GM23338 (cell line): ENCODE results near the gene MUL1. TPM values are rescaled to one million over a fixed set of nuclear protein-coding genes. Genes with fewer than 3 reads are reported as not detected.

Source experiments
- ATAC-seq: fragments of 200-7000 bp; cut with Tn5 transposase; 3 replicates; pipeline ENCODE4 v1.9.1; 2020
- DNase-seq: peaks from one replicate; pipeline ENCODE4 v3.0.0-alpha.2; 2015; ENCODE audit warnings: low spot score
- H2AFZ ChIP-seq: fragments of 200-600 bp; sonication (generic); 2 replicates; pipeline ENCODE4 v1.8.0; 2016; ENCODE audit warnings: antibody characterized with exemption, mild to moderate bottlenecking, moderate library complexity
- H3F3A ChIP-seq: fragments of 200-600 bp; sonication (generic); replicated peaks from 2 replicates; pipeline ENCODE4 v1.8.0; 2017; ENCODE audit warnings: antibody characterized with exemption, mixed run types, low read depth
- H3K27ac ChIP-seq: fragments of 200-600 bp; sonication (generic); 2 replicates; pipeline ENCODE4 v1.6.1; 2016; ENCODE audit warnings: low read depth
- H3K27me3 ChIP-seq: fragments of 200-600 bp; sonication (generic); 2 replicates; pipeline ENCODE4 v1.8.0; 2016; ENCODE audit warnings: mild to moderate bottlenecking, mixed run types, moderate library complexity; ENCODE audit not compliant: insufficient read depth
- H3K36me3 ChIP-seq: fragments of 200-600 bp; sonication (generic); 2 replicates; pipeline ENCODE4 v1.8.0; 2016; ENCODE audit warnings: mild to moderate bottlenecking; ENCODE audit not compliant: insufficient read depth
- H3K4me1 ChIP-seq: fragments of 200-600 bp; sonication (generic); 2 replicates; pipeline ENCODE4 v1.8.0; 2016; ENCODE audit warnings: mild to moderate bottlenecking, moderate library complexity; ENCODE audit not compliant: insufficient read depth
- H3K4me2 ChIP-seq: fragments of 200-600 bp; sonication (generic); 2 replicates; pipeline ENCODE4 v1.7.1; 2017; ENCODE audit warnings: mixed run types
- H3K4me3 ChIP-seq: fragments of 200-600 bp; sonication (generic); 2 replicates; pipeline ENCODE4 v1.6.1; 2016; ENCODE audit warnings: mixed run types
- H3K79me2 ChIP-seq: fragments of 200-600 bp; sonication (generic); replicated peaks from 2 replicates; pipeline ENCODE4 v1.8.0; 2017; ENCODE audit warnings: mild to moderate bottlenecking; ENCODE audit not compliant: insufficient read depth
- H3K9me2 ChIP-seq: fragments of 200-600 bp; sonication (generic); 2 replicates; pipeline ENCODE4 v1.8.0; 2017; ENCODE audit not compliant: insufficient read depth
- H4K20me1 ChIP-seq: fragments of 200-600 bp; sonication (generic); replicated peaks from 2 replicates; pipeline ENCODE4 v1.8.0; 2017; ENCODE audit warnings: mild to moderate bottlenecking; ENCODE audit not compliant: insufficient read depth
- H3K27ac Mint-ChIP-seq: 2 replicates; pipeline ENCODE4 v1.8.0; 2020; ENCODE audit warnings: inconsistent platforms, mild to moderate bottlenecking, moderate library complexity, mixed read lengths
- H3K27me3 Mint-ChIP-seq: 3 replicates; pipeline ENCODE4 v1.8.0; 2022; ENCODE audit warnings: low read depth, mild to moderate bottlenecking, moderate library complexity, mixed read lengths, inconsistent platforms; ENCODE audit not compliant: insufficient read depth, poor library complexity
- H3K36me3 Mint-ChIP-seq: 3 replicates; pipeline ENCODE4 v1.8.0; 2021; ENCODE audit warnings: low read depth, mild to moderate bottlenecking, inconsistent platforms, moderate library complexity, mixed read lengths
- H3K4me1 Mint-ChIP-seq: 3 replicates; pipeline ENCODE4 v1.8.0; 2020; ENCODE audit warnings: mild to moderate bottlenecking, inconsistent platforms, mixed read lengths
- H3K4me3 Mint-ChIP-seq: 3 replicates; pipeline ENCODE4 v1.8.0; 2021; ENCODE audit warnings: moderate library complexity, mild to moderate bottlenecking, inconsistent platforms, mixed read lengths
- H3K9me3 Mint-ChIP-seq: 3 replicates; pipeline ENCODE4 v1.8.0; 2020; ENCODE audit warnings: moderate library complexity, mild to moderate bottlenecking, inconsistent platforms, mixed read lengths
- CREB1 ChIP-seq: fragments of 250-450 bp; sonication (Bioruptor Pico); IDR thresholded peaks from 2 replicates; pipeline ENCODE4 v1.5.0; 2020; ENCODE audit warnings: low read depth, mild to moderate bottlenecking, moderate library complexity
- CTCF ChIP-seq, 2 experiments: fragments of 200-600 bp in 1 of 2; sonication (generic) in 1 of 2; conservative IDR thresholded peaks; 2 replicates each; pipeline versions ENCODE4 v1.5.1 to v1.6.1; 2016 to 2017; ENCODE audit warnings: antibody characterized with exemption in 2 of 2, low read depth in 2 of 2, mild to moderate bottlenecking in 2 of 2, moderate library complexity in 1 of 2
- ETS1 ChIP-seq: IDR thresholded peaks from 2 replicates; pipeline ENCODE4 v1.6.1; 2016; ENCODE audit warnings: antibody characterized with exemption
- EZH2 ChIP-seq: fragments of 200-600 bp; sonication (generic); IDR thresholded peaks from one replicate; pipeline ENCODE4 v1.8.0; 2017; ENCODE audit warnings: antibody characterized with exemption, mild to moderate bottlenecking, low read depth; ENCODE audit not compliant: unreplicated experiment
- EZH2phosphoT487 ChIP-seq: fragments of 200-600 bp; sonication (generic); IDR thresholded peaks from one replicate; pipeline ENCODE4 v1.8.1; 2018; ENCODE audit warnings: antibody characterized with exemption; ENCODE audit not compliant: unreplicated experiment
- JUNB ChIP-seq: IDR thresholded peaks from one replicate; pipeline ENCODE4 v1.6.1; 2016; ENCODE audit warnings: antibody characterized with exemption; ENCODE audit not compliant: unreplicated experiment
- NANOG ChIP-seq: IDR thresholded peaks from 2 replicates; pipeline ENCODE4 v1.6.1; 2016; ENCODE audit warnings: antibody characterized with exemption, borderline replicate concordance
- POLR2AphosphoS5 ChIP-seq: IDR thresholded peaks from 2 replicates; pipeline ENCODE4 v1.6.1; 2016; ENCODE audit warnings: antibody characterized with exemption, low read depth
- REST ChIP-seq: IDR thresholded peaks from one replicate; pipeline ENCODE4 v1.6.1; 2018; ENCODE audit warnings: antibody characterized with exemption; ENCODE audit not compliant: unreplicated experiment
- STAT1 ChIP-seq: IDR thresholded peaks from one replicate; pipeline ENCODE4 v1.6.1; 2016; ENCODE audit warnings: antibody characterized with exemption; ENCODE audit not compliant: unreplicated experiment
- ZNF114 ChIP-seq: fragments of 250-450 bp; sonication (Bioruptor Pico); IDR thresholded peaks from 2 replicates; pipeline ENCODE4 v1.5.0; 2020; ENCODE audit warnings: mild to moderate bottlenecking, moderate library complexity
- ZNF331 ChIP-seq: fragments of 250-450 bp; sonication (Bioruptor Pico); IDR thresholded peaks from 2 replicates; pipeline ENCODE4 v1.5.0; 2020; ENCODE audit warnings: low read depth, mild to moderate bottlenecking, moderate library complexity
- ZNF462 ChIP-seq: fragments of 250-450 bp; sonication (Bioruptor Pico); IDR thresholded peaks from 2 replicates; pipeline ENCODE4 v1.5.0; 2020; ENCODE audit warnings: mild to moderate bottlenecking, moderate library complexity
- polyA plus RNA-seq: library from polyadenylated mRNA; unstranded; fragments of >200 nt; fragmentation: Nextera tagmentation; extraction: Ambion mirVana; gene quantifications from 2 replicates; pipeline ENCODE4 v1.2.1, GENCODE V29; 2016
- total RNA-seq: library from RNA; depleted of rRNA; stranded (reverse); fragments of >200 nt; shearing (Covaris generic); gene quantifications from 2 replicates; pipeline ENCODE4 v1.2.3, GENCODE V29; 2014

Gene MUL1
- total and polyA plus RNA-seq, 2 experiments from 2014 or later, result 8.9 to 26.2 TPM

- Histone ChIP-seq H3K4me2 (no peak overlapping the region), H3K79me2 (peaks cover 7% of the 10 kb centered on the region; the same call in 1 of the 2 replicates), H3K9me2 (no peaks in the 10 kb centered on the region), H3K27ac (no peak overlapping the region), H3K4me3 (no peak overlapping the region), H3K27me3 (no peaks in the 10 kb centered on the region), H2AFZ (no peak overlapping the region), H3K4me1 (peaks cover 7% of the 10 kb centered on the region; the same call in 1 of the 2 replicates), H3K36me3 (peaks cover 7% of the 10 kb centered on the region), H4K20me1 (no peaks in the 10 kb centered on the region; the same call in 1 of the 2 replicates), H3F3A (0 out of 2 replicates have a peak, but pooled peaks cover 3% of the 10 kb centered on the region)
- Mint-ChIP-seq H3K4me3 (no peak overlapping the region), H3K27me3 (peaks cover 4% of the 10 kb centered on the region), H3K36me3 (peaks cover 35% of the 10 kb centered on the region), H3K4me1 (no peaks in the 10 kb centered on the region; the same call in 2 of the 3 replicates), H3K27ac (no peak overlapping the region), H3K9me3 (no peaks in the 10 kb centered on the region)
- no peak for DNase-seq
- no peak for TF ChIP-seq NANOG
- TF ChIP-seq REST, result no peak
- no peak for TF ChIP-seq POLR2AphosphoS5
- no peak for TF ChIP-seq STAT1
- TF ChIP-seq ZNF462, result no peak
- no peak for TF ChIP-seq CREB1 (CRISPR knock-in tag)
- TF ChIP-seq JUNB, result no peak
- TF ChIP-seq EZH2, result no peak
- no peak for TF ChIP-seq EZH2phosphoT487
- no peak for TF ChIP-seq ZNF114 (CRISPR knock-in tag)
- TF ChIP-seq ETS1, result no peak
- no peak for TF ChIP-seq ZNF331
- no peak for TF ChIP-seq CTCF (conservative IDR thresholded peaks at IDR 0.05; ENCODE audit: low read depth in 2 of 2)
- ATAC-seq, result no peak
Observed at GRCh38 chr1:20499105-20499504, 8.8 kb downstream of the MUL1 start.
